Fibroblast of lung (primary cell): Measurements from ENCODE around the gene ZBTB12. TPM values are rescaled to one million over a fixed set of nuclear protein-coding genes. Genes with fewer than 3 reads are reported as not detected.
"Not testable (repeated sequence)": the region's sequence is repeated elsewhere in the genome, so short reads cannot be mapped to it uniquely, and the experiment has no call there.

Source experiments
- DNase-seq, 2 donors: peaks; one replicate each; pipeline versions ENCODE4 v3.0.0 to v3.0.0-alpha.2; 2010; ENCODE audit warnings: low read depth in 2 of 2
- H2AFZ ChIP-seq: 2 replicates; pipeline ENCODE4 v1.5.1; 2012; ENCODE audit warnings: low read length, control low read depth, inconsistent platforms
- H3K27ac ChIP-seq: 2 replicates; pipeline ENCODE4 v1.5.1; 2011; ENCODE audit warnings: low read length, control low read depth; ENCODE audit not compliant: insufficient read depth
- H3K27me3 ChIP-seq: 2 replicates; pipeline ENCODE4 v1.5.1; 2011; ENCODE audit warnings: mild to moderate bottlenecking, low read length; ENCODE audit not compliant: control insufficient read depth, insufficient read depth
- H3K36me3 ChIP-seq: 2 replicates; pipeline ENCODE4 v1.5.1; 2011; ENCODE audit warnings: low read length; ENCODE audit not compliant: control insufficient read depth, insufficient read depth
- H3K4me1 ChIP-seq: 2 replicates; pipeline ENCODE4 v1.5.1; 2011; ENCODE audit warnings: low read length; ENCODE audit not compliant: control insufficient read depth, insufficient read depth; ENCODE audit errors: extremely low read depth
- H3K4me2 ChIP-seq: 2 replicates; pipeline ENCODE4 v1.5.1; 2011; ENCODE audit warnings: low read length, control low read depth; ENCODE audit not compliant: insufficient read depth; ENCODE audit errors: extremely low read depth
- H3K4me3 ChIP-seq, 4 experiments: fragments of 200-600 bp in 1 of 4; sonication (generic) in 1 of 4; replicated peaks in 1 of 4; 2 replicates each; pipeline ENCODE4 v1.5.1; 2011 to 2016; ENCODE audit warnings: low read length in 4 of 4, low read depth in 3 of 4, mild to moderate bottlenecking in 3 of 4, control low read depth in 2 of 4, inconsistent platforms in 1 of 4, mixed read lengths in 1 of 4; ENCODE audit not compliant: insufficient read depth in 1 of 4; ENCODE audit errors: control extremely low read depth in 1 of 4
- H3K79me2 ChIP-seq: 2 replicates; pipeline ENCODE4 v1.5.1; 2012; ENCODE audit warnings: mild to moderate bottlenecking, low read length, inconsistent platforms; ENCODE audit not compliant: control insufficient read depth, insufficient read depth
- H3K9ac ChIP-seq: 2 replicates; pipeline ENCODE4 v1.5.1; 2011; ENCODE audit warnings: mild to moderate bottlenecking, low read length, control low read depth; ENCODE audit not compliant: insufficient read depth
- H3K9me3 ChIP-seq: 2 replicates; pipeline ENCODE4 v1.5.1; 2012; ENCODE audit warnings: low read depth, low read length; ENCODE audit not compliant: control insufficient read depth, insufficient read depth
- H4K20me1 ChIP-seq: 2 replicates; pipeline ENCODE4 v1.5.1; 2011; ENCODE audit warnings: low read length; ENCODE audit not compliant: control insufficient read depth, insufficient read depth; ENCODE audit errors: extremely low read depth
- EZH2 ChIP-seq: IDR thresholded peaks from 2 replicates; pipeline ENCODE4 v1.5.1; 2012; ENCODE audit warnings: low read length, control low read depth, mild to moderate bottlenecking; ENCODE audit errors: missing control alignments
- polyA plus RNA-seq, 2 donors: library from polyadenylated mRNA; depleted of rRNA in 1 of 2; stranded (reverse) in 1 of 2; unstranded in 1 of 2; fragments of >200 nt; gene quantifications; 2 replicates each; pipeline ENCODE4 v1.2.1, GENCODE V29; 2011 to 2012; ENCODE audit warnings: missing spikeins in 1 of 2
- total RNA-seq: library from RNA; depleted of rRNA; stranded (reverse); fragments of >200 nt; gene quantifications from 2 replicates; pipeline ENCODE4 v1.2.1, GENCODE V29; 2014
- TF ChIP-seq, protein P1 (sequence below), 2 donors: IDR thresholded peaks in 1 of 2; conservative IDR thresholded peaks in 1 of 2; 1 replicate in 1 of 2; 2 replicates in 1 of 2; pipeline ENCODE4 v1.5.1; 2011 to 2012; ENCODE audit warnings: low read length in 2 of 2, control low read depth in 1 of 2, inconsistent platforms in 1 of 2, low read depth in 1 of 2, mild to moderate bottlenecking in 1 of 2

The ZBTB12 gene
- total and polyA plus RNA-seq, 2 donors (not counting 1 experiment from before 2014, with no cell fraction given) = 1.2 to 13.2 TPM

DNA sequence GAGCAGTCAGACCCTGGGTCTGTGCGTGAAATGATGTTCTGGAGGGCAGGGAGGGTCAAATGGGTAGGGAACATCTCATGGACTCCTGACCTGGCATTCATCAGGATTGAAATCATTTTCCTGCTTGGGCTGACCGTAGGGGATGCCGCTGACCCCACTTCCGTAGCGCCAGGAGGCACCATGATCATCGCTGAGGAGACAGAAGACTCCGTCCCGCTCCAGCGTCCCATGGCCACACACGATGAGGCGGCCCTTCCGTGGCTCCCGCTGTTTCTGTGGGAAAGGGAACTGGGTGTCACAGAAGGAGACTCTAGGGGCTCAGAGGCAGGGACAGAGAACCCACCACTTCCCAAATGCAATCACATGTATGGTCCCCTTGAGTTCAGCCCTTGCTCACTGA lies 41.5 kb downstream of the ZBTB12 start:
- Histone ChIP-seq H2AFZ (no peak overlapping the region), H3K4me1 (peaks cover 4% of the 10 kb centered on the region), H3K4me3 (no peak overlapping the region), H3K9me3 (no peaks in the 10 kb centered on the region), H3K27me3 (no peaks in the 10 kb centered on the region), H3K27ac (no peak overlapping the region), H3K4me2 (no peak overlapping the region), H3K36me3 (peaks cover 14% of the 10 kb centered on the region), H3K79me2 (peaks cover 6% of the 10 kb centered on the region), H4K20me1 (no peaks in the 10 kb centered on the region), H3K9ac (no peak overlapping the region)
- no peak for DNase-seq
- TF ChIP-seq, protein P1, sequence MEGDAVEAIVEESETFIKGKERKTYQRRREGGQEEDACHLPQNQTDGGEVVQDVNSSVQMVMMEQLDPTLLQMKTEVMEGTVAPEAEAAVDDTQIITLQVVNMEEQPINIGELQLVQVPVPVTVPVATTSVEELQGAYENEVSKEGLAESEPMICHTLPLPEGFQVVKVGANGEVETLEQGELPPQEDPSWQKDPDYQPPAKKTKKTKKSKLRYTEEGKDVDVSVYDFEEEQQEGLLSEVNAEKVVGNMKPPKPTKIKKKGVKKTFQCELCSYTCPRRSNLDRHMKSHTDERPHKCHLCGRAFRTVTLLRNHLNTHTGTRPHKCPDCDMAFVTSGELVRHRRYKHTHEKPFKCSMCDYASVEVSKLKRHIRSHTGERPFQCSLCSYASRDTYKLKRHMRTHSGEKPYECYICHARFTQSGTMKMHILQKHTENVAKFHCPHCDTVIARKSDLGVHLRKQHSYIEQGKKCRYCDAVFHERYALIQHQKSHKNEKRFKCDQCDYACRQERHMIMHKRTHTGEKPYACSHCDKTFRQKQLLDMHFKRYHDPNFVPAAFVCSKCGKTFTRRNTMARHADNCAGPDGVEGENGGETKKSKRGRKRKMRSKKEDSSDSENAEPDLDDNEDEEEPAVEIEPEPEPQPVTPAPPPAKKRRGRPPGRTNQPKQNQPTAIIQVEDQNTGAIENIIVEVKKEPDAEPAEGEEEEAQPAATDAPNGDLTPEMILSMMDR (conservative IDR thresholded peaks at IDR 0.05 in 1 of 2, IDR thresholded peaks at IDR 0.05 in 1 of 2; ENCODE audit: low read depth in 1 of 2, low read length in 2 of 2) = no peak
- no peak for TF ChIP-seq EZH2

DNA sequence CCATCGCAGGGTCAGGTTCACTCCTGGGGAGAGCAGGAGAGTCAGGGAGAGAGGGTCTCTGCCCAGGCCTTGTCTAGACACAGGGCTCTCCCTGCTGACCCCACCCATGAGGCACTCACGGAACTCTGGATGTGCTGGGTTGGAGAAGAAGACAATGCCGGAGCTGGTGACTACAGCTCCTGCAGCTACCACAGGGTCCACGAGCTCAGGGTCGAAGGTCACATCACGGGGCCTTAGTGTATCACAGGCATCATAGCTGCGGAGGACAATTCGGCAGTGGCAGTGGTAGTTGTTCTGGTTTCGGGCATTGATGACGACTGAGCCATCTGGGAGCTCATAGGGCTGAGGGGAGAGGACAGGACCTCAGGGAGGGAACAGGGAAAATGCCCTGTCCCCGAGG lies 42.0 kb downstream of the ZBTB12 start:
- H3K4me1 ChIP-seq = peaks cover 4% of the 10 kb centered on the region
- H2AFZ ChIP-seq = no peak overlapping the region
- H3K27me3 ChIP-seq = no peaks in the 10 kb centered on the region
- no peak overlapping the region for H3K27ac ChIP-seq
- H3K9ac ChIP-seq = no peak overlapping the region
- TF ChIP-seq, protein P1 (conservative IDR thresholded peaks at IDR 0.05 in 1 of 2, IDR thresholded peaks at IDR 0.05 in 1 of 2; ENCODE audit: low read depth in 1 of 2, low read length in 2 of 2) = no peak
- H3K9me3 ChIP-seq = no peaks in the 10 kb centered on the region
- H3K36me3 ChIP-seq = peaks cover 14% of the 10 kb centered on the region
- no peak for DNase-seq
- peaks cover 6% of the 10 kb centered on the region for H3K79me2 ChIP-seq
- H3K4me2 ChIP-seq = no peak overlapping the region
- no peak overlapping the region for H3K4me3 ChIP-seq
- no peaks in the 10 kb centered on the region for H4K20me1 ChIP-seq

DNA sequence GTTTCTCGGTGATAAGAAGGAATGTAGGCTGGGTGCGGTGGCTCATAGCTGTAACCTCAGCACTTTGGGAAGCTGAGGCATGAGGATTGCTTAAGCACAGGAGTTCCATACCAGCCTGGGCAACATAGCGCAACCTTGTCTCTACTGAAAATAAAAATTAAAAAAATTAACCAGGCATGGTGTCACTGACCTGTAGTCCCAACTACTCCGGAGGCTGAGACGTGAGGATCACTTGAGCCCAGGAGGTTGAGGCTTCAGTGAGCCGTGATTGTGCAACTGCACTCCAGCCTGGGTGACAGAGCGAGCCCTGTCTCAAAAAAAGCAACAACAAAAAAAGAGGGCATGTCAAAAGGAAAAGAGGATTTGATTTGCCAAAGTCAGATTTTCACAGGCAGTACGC lies 43.2 kb downstream of the ZBTB12 start:
- H3K9me3 ChIP-seq = no peaks in the 10 kb centered on the region
- H3K79me2 ChIP-seq = peaks cover 6% of the 10 kb centered on the region
- H3K27me3 ChIP-seq = no peaks in the 10 kb centered on the region
- H3K4me2 ChIP-seq = no peak overlapping the region
- no peaks in the 10 kb centered on the region for H4K20me1 ChIP-seq
- H3K36me3 ChIP-seq = peaks cover 14% of the 10 kb centered on the region
- no peak for DNase-seq
- no peak overlapping the region for H3K9ac ChIP-seq
- H3K27ac ChIP-seq = no peak overlapping the region
- no peak overlapping the region for H3K4me3 ChIP-seq
- H2AFZ ChIP-seq = no peak overlapping the region
- TF ChIP-seq, protein P1 (conservative IDR thresholded peaks at IDR 0.05 in 1 of 2, IDR thresholded peaks at IDR 0.05 in 1 of 2; ENCODE audit: low read depth in 1 of 2, low read length in 2 of 2) = no peak
- TF ChIP-seq EZH2 = no peak
- H3K4me1 ChIP-seq = peaks cover 4% of the 10 kb centered on the region

DNA sequence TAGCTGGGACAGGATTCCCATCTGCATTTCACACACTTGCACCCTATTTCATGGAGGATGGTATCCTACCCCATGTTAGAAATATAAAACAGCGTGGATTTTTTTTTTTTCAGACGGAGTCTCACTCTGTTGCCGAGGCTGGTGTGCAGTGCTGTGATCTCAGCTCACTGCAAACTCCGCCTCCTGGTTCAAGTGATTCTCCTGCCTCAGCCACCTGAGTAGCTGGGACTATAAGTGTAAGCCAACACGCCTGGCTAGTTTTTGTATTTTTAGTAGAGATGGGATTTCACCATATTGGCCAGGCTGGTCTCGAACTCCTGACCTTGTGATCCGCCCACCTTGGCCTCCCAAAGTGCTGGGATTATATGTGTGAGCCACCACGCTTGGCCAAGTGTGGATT lies 44.1 kb downstream of the ZBTB12 start:
- H3K4me2 ChIP-seq, H3K9ac ChIP-seq, H3K27me3 ChIP-seq, DNase-seq, H4K20me1 ChIP-seq, H3K27ac ChIP-seq, H3K4me3 ChIP-seq, H3K9me3 ChIP-seq, H2AFZ ChIP-seq, H3K79me2 ChIP-seq, H3K4me1 ChIP-seq: not testable (repeated sequence)
- peaks cover 14% of the 10 kb centered on the region for H3K36me3 ChIP-seq

DNA sequence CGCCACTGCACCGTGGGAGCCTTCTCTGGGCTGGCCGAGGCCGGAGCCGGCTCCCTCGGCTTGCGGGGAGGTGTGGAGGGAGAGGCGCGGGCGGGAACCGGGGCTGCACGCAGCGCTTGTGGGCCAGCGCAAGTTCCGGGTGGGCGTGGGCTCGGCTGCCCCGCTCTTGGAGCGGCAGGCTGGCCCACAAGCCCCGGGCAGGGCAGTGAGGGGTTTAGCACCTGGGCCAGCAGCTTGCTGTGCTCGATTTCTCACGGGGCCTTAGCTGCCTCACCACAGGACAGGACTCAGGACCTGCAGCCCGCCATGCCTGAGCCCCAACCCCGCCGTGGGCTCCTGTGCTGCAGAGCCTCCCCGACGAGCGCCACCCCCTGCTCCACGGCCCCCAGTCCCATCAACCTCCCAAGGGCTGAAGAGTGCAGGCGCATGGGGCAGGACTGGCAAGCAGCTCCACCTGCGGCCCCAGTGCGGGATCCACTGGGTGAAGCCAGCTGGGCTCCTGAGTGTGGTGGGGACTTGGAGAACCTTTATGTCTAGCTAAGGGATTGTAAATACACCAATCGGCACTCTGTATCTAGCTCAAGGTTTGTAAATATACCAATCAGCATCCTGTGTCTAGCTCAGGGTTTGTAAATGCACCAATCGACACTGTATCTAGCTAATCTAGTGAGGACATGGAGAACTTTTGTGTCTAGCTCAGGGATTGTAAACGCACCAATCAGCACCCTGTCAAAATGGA lies 49.7 kb downstream of the ZBTB12 start:
- H3K9me3 ChIP-seq, H3K27ac ChIP-seq, DNase-seq, H3K4me3 ChIP-seq, H3K79me2 ChIP-seq, H3K9ac ChIP-seq, H3K4me1 ChIP-seq, H3K36me3 ChIP-seq, H4K20me1 ChIP-seq, H3K4me2 ChIP-seq, H2AFZ ChIP-seq, H3K27me3 ChIP-seq: not testable (repeated sequence)
